NCI-H82 treated with DMSO at 0.1 percent for 48 hours (cell line): ENCODE data around the gene TEX264.

Source experiments
- DNase-seq: peaks from one replicate; lab custom pipeline; 2025; ENCODE audit not compliant: unreplicated experiment; lab: John Stamatoyannopoulos, UW

The TEX264 gene

DNA sequence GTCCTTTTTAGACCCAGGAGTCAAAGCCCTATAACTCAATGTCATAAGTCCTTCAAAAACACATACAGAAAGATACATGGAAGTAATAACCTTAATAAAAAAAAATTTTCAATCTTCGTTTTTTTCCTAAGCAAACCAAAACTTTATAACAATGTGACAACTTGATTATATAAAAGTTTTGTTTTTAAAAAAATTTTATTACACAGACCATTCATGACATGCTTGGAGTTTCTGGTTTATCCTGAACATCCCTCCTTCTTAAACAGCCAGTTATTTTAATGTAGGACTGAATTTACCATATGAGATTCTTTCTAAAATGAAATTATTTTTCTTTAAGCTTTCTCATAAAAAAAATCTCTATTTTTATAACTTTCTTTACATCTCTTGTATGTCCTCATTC, 77.3 kb downstream of the TEX264 start:
- DNase-seq: no peak

DNA sequence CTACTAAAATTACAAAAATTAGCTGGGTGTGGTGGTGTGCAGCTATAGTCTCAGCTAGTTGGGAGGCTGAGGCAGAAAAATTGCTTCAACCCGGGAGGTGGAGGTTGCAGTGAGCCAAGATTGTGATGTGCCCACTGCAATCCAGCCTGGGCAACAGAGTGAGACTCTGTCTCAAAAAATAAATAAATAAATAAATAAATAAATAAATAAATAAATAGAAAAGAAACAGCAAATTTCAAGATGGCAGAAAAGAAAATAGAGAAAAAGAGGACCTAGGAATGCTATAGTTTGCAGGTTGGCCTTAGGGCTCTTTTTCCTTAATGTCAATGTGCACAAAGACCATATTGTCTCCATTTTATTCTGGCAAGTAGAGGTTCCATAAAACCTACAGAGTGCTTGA, 79.8 kb downstream of the TEX264 start:
- no peak for DNase-seq

DNA sequence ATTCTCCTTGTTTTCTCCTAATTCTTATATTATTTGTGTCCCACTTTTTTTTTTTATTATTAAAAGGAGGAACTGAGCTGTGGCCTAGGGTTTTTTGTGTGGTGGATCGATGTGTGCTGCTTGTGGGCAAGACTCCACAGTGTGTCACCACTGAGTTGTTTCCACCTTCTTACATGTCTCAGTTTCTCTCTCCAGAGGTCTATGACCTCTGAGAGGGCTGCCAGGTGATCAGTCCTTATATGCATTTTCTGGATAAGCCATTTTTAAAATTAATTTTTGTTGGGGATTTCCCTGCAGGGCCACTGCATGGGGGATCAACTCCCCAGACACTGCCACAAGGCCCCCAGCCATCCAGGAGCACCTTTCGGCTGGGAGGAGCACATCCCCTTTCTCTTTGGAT, 80.2 kb downstream of the TEX264 start:
- DNase-seq: no peak
